ENCODE data around the gene USP28.

DNA sequence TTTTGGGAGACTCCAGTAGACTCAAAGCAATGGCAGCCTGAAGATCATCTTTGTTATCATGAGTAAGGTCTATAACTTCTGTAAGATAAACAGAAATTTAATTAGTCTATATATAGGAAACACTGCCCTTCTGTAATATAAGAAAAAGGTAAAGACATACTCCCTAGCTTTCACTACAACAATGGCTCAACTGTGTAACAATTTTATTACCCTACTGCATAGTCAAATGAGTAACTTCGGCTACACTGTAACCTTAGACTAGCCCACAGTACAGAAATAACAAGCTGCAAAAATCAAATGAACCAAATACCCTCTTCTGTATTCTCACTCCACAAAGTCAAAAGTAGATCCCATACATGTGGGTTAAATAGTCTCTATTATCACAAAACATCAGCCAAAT lies 33.7 kb downstream of the USP28 start:
- TF ChIP-seq, protein P1, sequence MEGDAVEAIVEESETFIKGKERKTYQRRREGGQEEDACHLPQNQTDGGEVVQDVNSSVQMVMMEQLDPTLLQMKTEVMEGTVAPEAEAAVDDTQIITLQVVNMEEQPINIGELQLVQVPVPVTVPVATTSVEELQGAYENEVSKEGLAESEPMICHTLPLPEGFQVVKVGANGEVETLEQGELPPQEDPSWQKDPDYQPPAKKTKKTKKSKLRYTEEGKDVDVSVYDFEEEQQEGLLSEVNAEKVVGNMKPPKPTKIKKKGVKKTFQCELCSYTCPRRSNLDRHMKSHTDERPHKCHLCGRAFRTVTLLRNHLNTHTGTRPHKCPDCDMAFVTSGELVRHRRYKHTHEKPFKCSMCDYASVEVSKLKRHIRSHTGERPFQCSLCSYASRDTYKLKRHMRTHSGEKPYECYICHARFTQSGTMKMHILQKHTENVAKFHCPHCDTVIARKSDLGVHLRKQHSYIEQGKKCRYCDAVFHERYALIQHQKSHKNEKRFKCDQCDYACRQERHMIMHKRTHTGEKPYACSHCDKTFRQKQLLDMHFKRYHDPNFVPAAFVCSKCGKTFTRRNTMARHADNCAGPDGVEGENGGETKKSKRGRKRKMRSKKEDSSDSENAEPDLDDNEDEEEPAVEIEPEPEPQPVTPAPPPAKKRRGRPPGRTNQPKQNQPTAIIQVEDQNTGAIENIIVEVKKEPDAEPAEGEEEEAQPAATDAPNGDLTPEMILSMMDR (conservative IDR thresholded peaks at IDR 0.05 in 1 of 2, IDR thresholded peaks at IDR 0.05 in 1 of 2; ENCODE audit: low read depth in 1 of 2, low read length in 2 of 2): no peak
- TF ChIP-seq EZH2 (IDR thresholded peaks at IDR 0.05; ENCODE audit: low read length, missing control alignments): no peak
